ENCODE data around the gene CTRB2. TPM values are rescaled to one million over a fixed set of nuclear protein-coding genes. Genes with fewer than 3 reads are reported as not detected.

Gene CTRB2
- polyA plus RNA-seq, 1 of the 3 experiments (the other 2 are of a cell fraction) = not detected

DNA sequence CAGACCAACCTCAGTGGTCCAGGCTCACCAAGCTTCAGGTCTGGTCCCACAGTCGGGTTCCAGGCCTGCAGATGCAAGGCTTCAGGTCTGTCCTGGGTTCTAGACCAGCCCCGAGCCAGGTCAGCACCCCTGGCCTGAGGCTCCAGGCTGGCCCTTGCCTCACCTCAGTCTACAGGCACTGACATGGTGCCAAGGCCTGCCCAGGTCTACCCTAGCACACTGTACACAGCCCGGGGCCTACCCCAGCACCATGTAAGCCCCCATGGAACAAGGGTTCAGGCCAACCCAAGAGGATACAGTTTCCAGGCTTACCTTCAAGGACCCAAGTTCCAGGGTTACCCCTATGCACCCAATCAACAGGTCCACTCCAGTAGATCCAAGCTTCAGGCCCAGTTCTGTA, 31.9 kb downstream of the CTRB2 start:
- ChIA-PET CTCF (interaction anchor here (1.4 kb wide), 1 partner anchor 24 kb away, joined by 3 read pairs; no protein-coding TSS in a partner anchor), POLR2A (no interaction called here)
- Histone ChIP-seq H3K36me3 (replicated peaks in 1 of 2; ENCODE audit: control insufficient read depth in 1 of 2, insufficient read depth in 2 of 2, low read length in 1 of 2) (peaks cover 16 to 25% of the 10 kb centered on the region in 2 experiments), H3K4me3 (ENCODE audit: low read depth in 2 of 2, low read length in 1 of 2) (no peak overlapping the region), H3F3A (replicated peaks; ENCODE audit: insufficient read depth) (no peaks in the 10 kb centered on the region), H3K9me3 (peaks cover 29% of the 10 kb centered on the region), H3K27me3 (ENCODE audit: insufficient read depth) (no peaks in the 10 kb centered on the region), H2AFZ (ENCODE audit: low read depth) (no peak overlapping the region), H3K4me1 (ENCODE audit: control insufficient read depth in 1 of 2, insufficient read depth in 2 of 2, low read depth in 1 of 2, low read length in 1 of 2) (no peaks in the 10 kb centered on the region), H3K27ac (ENCODE audit: low read depth in 2 of 2, low read length in 1 of 2) (no peak overlapping the region), H3K4me2 (no peak overlapping the region), H3K9ac (no peak overlapping the region), H4K20me1 (ENCODE audit: insufficient read depth) (no peaks in the 10 kb centered on the region), H3K9me2 (no peaks in the 10 kb centered on the region), H3K79me2 (ENCODE audit: insufficient read depth) (no peaks in the 10 kb centered on the region)
- TF ChIP-seq, protein P1, sequence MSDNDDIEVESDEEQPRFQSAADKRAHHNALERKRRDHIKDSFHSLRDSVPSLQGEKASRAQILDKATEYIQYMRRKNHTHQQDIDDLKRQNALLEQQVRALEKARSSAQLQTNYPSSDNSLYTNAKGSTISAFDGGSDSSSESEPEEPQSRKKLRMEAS (IDR thresholded peaks at IDR 0.05; ENCODE audit: low read depth) = no peak
- TF ChIP-seq MEF2A (IDR thresholded peaks at IDR 0.05; ENCODE audit: borderline replicate concordance, low read depth) (no peak), POLR2AphosphoS5 (IDR thresholded peaks at IDR 0.05; ENCODE audit: low read depth, low read length) (no peak), EZH2phosphoT487 (IDR thresholded peaks at IDR 0.05; ENCODE audit: borderline replicate concordance, low read depth) (no peak), RXRA (IDR thresholded peaks at IDR 0.05; ENCODE audit: borderline replicate concordance, low read depth) (no peak), EP300 (IDR thresholded peaks at IDR 0.05; ENCODE audit: borderline replicate concordance in 1 of 2, low read depth in 1 of 2, low read length in 1 of 2) (no peak), RCOR1 (IDR thresholded peaks at IDR 0.05; ENCODE audit: low read length) (no peak), CHD2 (IDR thresholded peaks at IDR 0.05; ENCODE audit: low read length, partially characterized antibody) (no peak), NRF1 (IDR thresholded peaks at IDR 0.05; ENCODE audit: low read depth, low read length) (no peak), MXI1 (IDR thresholded peaks at IDR 0.05; ENCODE audit: low read depth, low read length) (no peak), TEAD4 (IDR thresholded peaks at IDR 0.05; ENCODE audit: borderline replicate concordance, insufficient read depth) (no peak), JUND (IDR thresholded peaks at IDR 0.05) (no peak), RAD21 (IDR thresholded peaks at IDR 0.05; ENCODE audit: low read length) (no peak), RFX5 (IDR thresholded peaks at IDR 0.05; ENCODE audit: low read length) (no peak), GABPA (IDR thresholded peaks at IDR 0.05; ENCODE audit: low read depth) (no peak), FOXM1 (IDR thresholded peaks at IDR 0.05; ENCODE audit: low read depth) (no peak)
- TF ChIP-seq, protein P2, sequence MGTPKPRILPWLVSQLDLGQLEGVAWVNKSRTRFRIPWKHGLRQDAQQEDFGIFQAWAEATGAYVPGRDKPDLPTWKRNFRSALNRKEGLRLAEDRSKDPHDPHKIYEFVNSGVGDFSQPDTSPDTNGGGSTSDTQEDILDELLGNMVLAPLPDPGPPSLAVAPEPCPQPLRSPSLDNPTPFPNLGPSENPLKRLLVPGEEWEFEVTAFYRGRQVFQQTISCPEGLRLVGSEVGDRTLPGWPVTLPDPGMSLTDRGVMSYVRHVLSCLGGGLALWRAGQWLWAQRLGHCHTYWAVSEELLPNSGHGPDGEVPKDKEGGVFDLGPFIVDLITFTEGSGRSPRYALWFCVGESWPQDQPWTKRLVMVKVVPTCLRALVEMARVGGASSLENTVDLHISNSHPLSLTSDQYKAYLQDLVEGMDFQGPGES (IDR thresholded peaks at IDR 0.05; ENCODE audit: low read depth, low read length) = no peak
- TF ChIP-seq, protein P3, sequence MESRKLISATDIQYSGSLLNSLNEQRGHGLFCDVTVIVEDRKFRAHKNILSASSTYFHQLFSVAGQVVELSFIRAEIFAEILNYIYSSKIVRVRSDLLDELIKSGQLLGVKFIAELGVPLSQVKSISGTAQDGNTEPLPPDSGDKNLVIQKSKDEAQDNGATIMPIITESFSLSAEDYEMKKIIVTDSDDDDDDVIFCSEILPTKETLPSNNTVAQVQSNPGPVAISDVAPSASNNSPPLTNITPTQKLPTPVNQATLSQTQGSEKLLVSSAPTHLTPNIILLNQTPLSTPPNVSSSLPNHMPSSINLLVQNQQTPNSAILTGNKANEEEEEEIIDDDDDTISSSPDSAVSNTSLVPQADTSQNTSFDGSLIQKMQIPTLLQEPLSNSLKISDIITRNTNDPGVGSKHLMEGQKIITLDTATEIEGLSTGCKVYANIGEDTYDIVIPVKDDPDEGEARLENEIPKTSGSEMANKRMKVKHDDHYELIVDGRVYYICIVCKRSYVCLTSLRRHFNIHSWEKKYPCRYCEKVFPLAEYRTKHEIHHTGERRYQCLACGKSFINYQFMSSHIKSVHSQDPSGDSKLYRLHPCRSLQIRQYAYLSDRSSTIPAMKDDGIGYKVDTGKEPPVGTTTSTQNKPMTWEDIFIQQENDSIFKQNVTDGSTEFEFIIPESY (IDR thresholded peaks at IDR 0.05; ENCODE audit: borderline replicate concordance, low read depth) = no peak
- TF ChIP-seq, protein P4, sequence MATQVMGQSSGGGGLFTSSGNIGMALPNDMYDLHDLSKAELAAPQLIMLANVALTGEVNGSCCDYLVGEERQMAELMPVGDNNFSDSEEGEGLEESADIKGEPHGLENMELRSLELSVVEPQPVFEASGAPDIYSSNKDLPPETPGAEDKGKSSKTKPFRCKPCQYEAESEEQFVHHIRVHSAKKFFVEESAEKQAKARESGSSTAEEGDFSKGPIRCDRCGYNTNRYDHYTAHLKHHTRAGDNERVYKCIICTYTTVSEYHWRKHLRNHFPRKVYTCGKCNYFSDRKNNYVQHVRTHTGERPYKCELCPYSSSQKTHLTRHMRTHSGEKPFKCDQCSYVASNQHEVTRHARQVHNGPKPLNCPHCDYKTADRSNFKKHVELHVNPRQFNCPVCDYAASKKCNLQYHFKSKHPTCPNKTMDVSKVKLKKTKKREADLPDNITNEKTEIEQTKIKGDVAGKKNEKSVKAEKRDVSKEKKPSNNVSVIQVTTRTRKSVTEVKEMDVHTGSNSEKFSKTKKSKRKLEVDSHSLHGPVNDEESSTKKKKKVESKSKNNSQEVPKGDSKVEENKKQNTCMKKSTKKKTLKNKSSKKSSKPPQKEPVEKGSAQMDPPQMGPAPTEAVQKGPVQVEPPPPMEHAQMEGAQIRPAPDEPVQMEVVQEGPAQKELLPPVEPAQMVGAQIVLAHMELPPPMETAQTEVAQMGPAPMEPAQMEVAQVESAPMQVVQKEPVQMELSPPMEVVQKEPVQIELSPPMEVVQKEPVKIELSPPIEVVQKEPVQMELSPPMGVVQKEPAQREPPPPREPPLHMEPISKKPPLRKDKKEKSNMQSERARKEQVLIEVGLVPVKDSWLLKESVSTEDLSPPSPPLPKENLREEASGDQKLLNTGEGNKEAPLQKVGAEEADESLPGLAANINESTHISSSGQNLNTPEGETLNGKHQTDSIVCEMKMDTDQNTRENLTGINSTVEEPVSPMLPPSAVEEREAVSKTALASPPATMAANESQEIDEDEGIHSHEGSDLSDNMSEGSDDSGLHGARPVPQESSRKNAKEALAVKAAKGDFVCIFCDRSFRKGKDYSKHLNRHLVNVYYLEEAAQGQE (IDR thresholded peaks at IDR 0.05; ENCODE audit: low read depth, low read length) = no peak
- no peak for DNase-seq
- 40% methylated on average over 1 of the region's 3 CpGs for WGBS (ENCODE audit: low lambda C conversion rate)

Data from SK-N-SH (cell line).